ENCODE measurements around the gene DPH7. TPM values are rescaled to one million over a fixed set of nuclear protein-coding genes. Genes with fewer than 3 reads are reported as not detected.

Gene DPH7
- total and polyA plus RNA-seq, 2 of the 8 experiments (the other 6 are each of a cell fraction or from before 2014, with no cell fraction given): 44.6 to 45.5 TPM

- 92% methylated on average over 30 of the region's 30 CpGs; no CpG with 5 or more reads in 1 of the 2 experiments for WGBS, 2 experiments (ENCODE audit: extremely low coverage in 1 of 2, insufficient coverage in 1 of 2, insufficient read length in 1 of 2, insufficient replicate concordance in 2 of 2, low coverage in 1 of 2, low lambda C conversion rate in 2 of 2, missing lambda C conversion rate in 1 of 2)
- POLR2A ChIA-PET (ENCODE audit: partially characterized antibody): no interaction called here
- Histone ChIP-seq H3K4me2 (ENCODE audit: insufficient read depth in 1 of 2, low read depth in 2 of 2, low read length in 2 of 2) (no peak overlapping the region), H4K20me1 (replicated peaks in 1 of 2; ENCODE audit: control insufficient read depth in 1 of 2, insufficient read depth in 2 of 2, low read length in 2 of 2) (peaks cover 0 to 1% of the 10 kb centered on the region in 2 experiments), H3K23ac (ENCODE audit: insufficient read length) (no peak overlapping the region), H3K23me2 (ENCODE audit: low read depth, low read length) (peaks cover 3% of the 10 kb centered on the region; the same call in 1 of the 2 replicates), H2BK15ac (ENCODE audit: low read length) (no peak overlapping the region), H3K79me1 (ENCODE audit: low read depth, low read length) (no peaks in the 10 kb centered on the region), H3K27ac (ENCODE audit: low read depth, low read length) (no peak overlapping the region), H2BK5ac (ENCODE audit: low read depth, low read length) (no peak overlapping the region), H3K36me3 (ENCODE audit: control insufficient read depth in 2 of 4, insufficient read depth in 4 of 4, low read length in 3 of 4) (no peaks in the 10 kb centered on the region; a peak in 2 of 8 replicates), H3K4me1 (replicated peaks in 1 of 4; ENCODE audit: control insufficient read depth in 3 of 4, insufficient read depth in 4 of 4, low read length in 3 of 4) (no peaks in the 10 kb centered on the region), H4K8ac (ENCODE audit: extremely low read depth, insufficient read depth, low read length) (no peak overlapping the region), H3K4me3 (ENCODE audit: extremely low read depth in 1 of 4, insufficient read depth in 2 of 4, low read depth in 3 of 4, low read length in 4 of 4) (no peak overlapping the region), H3K27me3 (replicated peaks in 1 of 4; ENCODE audit: control insufficient read depth in 3 of 4, extremely low read depth in 1 of 4, insufficient read depth in 3 of 4, low read length in 3 of 4) (no peaks in the 10 kb centered on the region), H2AFZ (ENCODE audit: low read length) (no peak overlapping the region), H3K79me2 (ENCODE audit: control insufficient read depth in 1 of 2, insufficient read depth in 2 of 2, low read length in 2 of 2) (no peaks in the 10 kb centered on the region), H2BK12ac (ENCODE audit: low read depth, low read length) (no peak overlapping the region), H3K4ac (replicated peaks; ENCODE audit: insufficient read length, low read depth, low read length) (no peak overlapping the region), H2BK120ac (replicated peaks; ENCODE audit: low read depth, low read length) (no peak overlapping the region), H4K5ac (ENCODE audit: insufficient read length, low read depth, low read length) (no peak overlapping the region), H2BK20ac (ENCODE audit: low read length) (no peak overlapping the region), H3K9me3 (ENCODE audit: insufficient read depth in 2 of 2, low read depth in 1 of 2, low read length in 1 of 2) (peaks cover 0 to 2% of the 10 kb centered on the region in 2 experiments; a peak in 1 of 4 replicates), H3K9ac (replicated peaks in 1 of 4; ENCODE audit: extremely low read depth in 1 of 4, low read depth in 3 of 4, low read length in 3 of 4) (no peak overlapping the region), H3K18ac (ENCODE audit: extremely low read depth, low read length) (no peak overlapping the region), H4K91ac (replicated peaks; ENCODE audit: insufficient read length, low read length) (no peak overlapping the region), H2AK5ac (ENCODE audit: low read depth, low read length) (no peak overlapping the region), H3K14ac (ENCODE audit: insufficient read length) (no peak overlapping the region), H3K56ac (replicated peaks; ENCODE audit: insufficient read length, low read depth, low read length) (no peak overlapping the region)
- no peak for DNase-seq (ENCODE audit: low read depth in 1 of 2, low spot score in 2 of 2)
- CTCF ChIA-PET (ENCODE audit: partially characterized antibody): interaction anchor here (0.5 to 2.4 kb wide), 8 partner anchors 8 to 212 kb away, joined by 3 to 9 read pairs (median 3); no protein-coding TSS in a partner anchor
- no peak for FAIRE-seq
- no peak for TF ChIP-seq RBBP5 (IDR thresholded peaks at IDR 0.05; ENCODE audit: borderline replicate concordance, low read depth, low read length)
These were observed 57.9 kb downstream of the DPH7 start for GRCh38 chr9:137520614-137521404.
